ENCODE measurements around the gene RBM48. TPM values are rescaled to one million over a fixed set of nuclear protein-coding genes. Genes with fewer than 3 reads are reported as not detected.

The RBM48 gene
- total and polyA plus RNA-seq, 2 donors (not counting 1 experiment from before 2014, with no cell fraction given), result 11.0 to 32.9 TPM

- no peak overlapping the region for H2AFZ ChIP-seq (ENCODE audit: insufficient read depth, low read depth, low read length, poor library complexity, severe bottlenecking)
- Mint-ChIP-seq H3K4me3 (no peak overlapping the region), H3K4me1 (no peaks in the 10 kb centered on the region), H3K9me3 (ENCODE audit: insufficient read depth) (no peaks in the 10 kb centered on the region), H3K27me3 (no peaks in the 10 kb centered on the region), H3K27ac (no peak overlapping the region)
- H3K79me2 ChIP-seq (ENCODE audit: control insufficient read depth, insufficient read depth, low read length), result no peaks in the 10 kb centered on the region
- H3K4me3 ChIP-seq (ENCODE audit: control extremely low read depth in 1 of 5, extremely low read depth in 1 of 5, insufficient read depth in 1 of 5, low read depth in 2 of 5, low read length in 4 of 5), result no peak overlapping the region
- H3K9ac ChIP-seq (ENCODE audit: low read length), result no peak overlapping the region
- CTCF ChIA-PET, result no interaction called here
- intact Hi-C loops (cut with micrococcal nuclease), result no loop called here
- H3K4me2 ChIP-seq (replicated peaks; ENCODE audit: low read depth, low read length, poor library complexity, severe bottlenecking), result no peak overlapping the region
- WGBS (ENCODE audit: insufficient coverage), result 94% methylated on average over 5 of the region's 6 CpGs
- DNase-seq (no peak), ATAC-seq (ENCODE audit: low read depth) (no peak)
- H4K20me1 ChIP-seq (ENCODE audit: control insufficient read depth, insufficient read depth, low read length, poor library complexity, severe bottlenecking), result no peaks in the 10 kb centered on the region
- no peak for TF ChIP-seq CTCF (IDR thresholded peaks at IDR 0.05)
- no peak for TF ChIP-seq EZH2 (IDR thresholded peaks at IDR 0.05; ENCODE audit: borderline replicate concordance, insufficient read depth, low read depth, low read length, poor library complexity, severe bottlenecking)
- peaks cover 0 to 12% (median 0%) of the 10 kb centered on the region in 3 donors for H3K9me3 ChIP-seq (ENCODE audit: control extremely low read depth in 1 of 3, control insufficient read depth in 2 of 3, insufficient read depth in 1 of 3, low read length in 2 of 3)
- peaks cover 0 to 5% (median 0%) of the 10 kb centered on the region in 4 experiments for H3K27me3 ChIP-seq (replicated peaks in 1 of 4; ENCODE audit: control extremely low read depth in 1 of 4, control insufficient read depth in 3 of 4, insufficient read depth in 4 of 4, low read length in 3 of 4)
- no peaks in the 10 kb centered on the region for H3K4me1 ChIP-seq (ENCODE audit: control insufficient read depth in 2 of 2, insufficient read depth in 2 of 2, low read length in 2 of 2)
- H3K27ac ChIP-seq (ENCODE audit: low read length in 2 of 2), result no peak overlapping the region
- no peaks in the 10 kb centered on the region for H3K36me3 ChIP-seq (replicated peaks in 1 of 2; ENCODE audit: control extremely low read depth in 1 of 2, control insufficient read depth in 1 of 2, extremely low read depth in 1 of 2, insufficient read depth in 2 of 2, low read length in 1 of 2)
- POLR2A ChIA-PET, result no interaction called here
Measured at GRCh38 chr7:92547579-92547978, 19.0 kb downstream of the RBM48 start.

GRCh38 chr7:92550194-92550593, 21.6 kb downstream of the RBM48 start:
- H3K4me2 ChIP-seq (replicated peaks; ENCODE audit: low read depth, low read length, poor library complexity, severe bottlenecking), result no peak overlapping the region
- Mint-ChIP-seq H3K4me1 (no peaks in the 10 kb centered on the region), H3K27me3 (no peaks in the 10 kb centered on the region), H3K27ac (no peak overlapping the region), H3K9me3 (ENCODE audit: insufficient read depth) (no peaks in the 10 kb centered on the region), H3K4me3 (no peak overlapping the region)
- no peaks in the 10 kb centered on the region for H3K79me2 ChIP-seq (ENCODE audit: control insufficient read depth, insufficient read depth, low read length)
- ChIA-PET POLR2A (no interaction called here), CTCF (no interaction called here)
- H4K20me1 ChIP-seq (ENCODE audit: control insufficient read depth, insufficient read depth, low read length, poor library complexity, severe bottlenecking), result no peaks in the 10 kb centered on the region
- 90% methylated on average over 2 of the region's 4 CpGs for WGBS (ENCODE audit: insufficient coverage)
- ATAC-seq (ENCODE audit: low read depth) (no peak), DNase-seq (no peak)
- H2AFZ ChIP-seq (ENCODE audit: insufficient read depth, low read depth, low read length, poor library complexity, severe bottlenecking), result no peak overlapping the region
- peaks cover 0 to under 1% (median 0%) of the 10 kb centered on the region in 3 donors for H3K9me3 ChIP-seq (ENCODE audit: control extremely low read depth in 1 of 3, control insufficient read depth in 2 of 3, insufficient read depth in 1 of 3, low read length in 2 of 3)
- H3K27me3 ChIP-seq (replicated peaks in 1 of 4; ENCODE audit: control extremely low read depth in 1 of 4, control insufficient read depth in 3 of 4, insufficient read depth in 4 of 4, low read length in 3 of 4), result peaks cover 0 to 5% (median 0%) of the 10 kb centered on the region in 4 experiments
- H3K27ac ChIP-seq (ENCODE audit: low read length in 2 of 2), result no peak overlapping the region
- H3K4me3 ChIP-seq (ENCODE audit: control extremely low read depth in 1 of 5, extremely low read depth in 1 of 5, insufficient read depth in 1 of 5, low read depth in 2 of 5, low read length in 4 of 5), result no peak overlapping the region
- no peaks in the 10 kb centered on the region for H3K36me3 ChIP-seq (replicated peaks in 1 of 2; ENCODE audit: control extremely low read depth in 1 of 2, control insufficient read depth in 1 of 2, extremely low read depth in 1 of 2, insufficient read depth in 2 of 2, low read length in 1 of 2)
- H3K4me1 ChIP-seq (ENCODE audit: control insufficient read depth in 2 of 2, insufficient read depth in 2 of 2, low read length in 2 of 2), result no peaks in the 10 kb centered on the region
- TF ChIP-seq EZH2 (IDR thresholded peaks at IDR 0.05; ENCODE audit: borderline replicate concordance, insufficient read depth, low read depth, low read length, poor library complexity, severe bottlenecking), result no peak
- no peak for TF ChIP-seq CTCF (IDR thresholded peaks at IDR 0.05)
- intact Hi-C loops (cut with micrococcal nuclease), result no loop called here
- H3K9ac ChIP-seq (ENCODE audit: low read length), result no peak overlapping the region
